GM10266 (cell line): ENCODE data around the gene UGT1A8.

Experiments used
- DNase-seq: peaks from one replicate; pipeline ENCODE4 v3.0.0; 2012; ENCODE audit errors: extremely low spot score
- CTCF ChIP-seq: IDR thresholded peaks from 2 replicates; pipeline ENCODE4 v1.5.1; 2012; ENCODE audit warnings: mild to moderate bottlenecking, low read depth; ENCODE audit not compliant: control insufficient read depth, insufficient read depth; ENCODE audit errors: missing control alignments

Gene UGT1A8

DNA sequence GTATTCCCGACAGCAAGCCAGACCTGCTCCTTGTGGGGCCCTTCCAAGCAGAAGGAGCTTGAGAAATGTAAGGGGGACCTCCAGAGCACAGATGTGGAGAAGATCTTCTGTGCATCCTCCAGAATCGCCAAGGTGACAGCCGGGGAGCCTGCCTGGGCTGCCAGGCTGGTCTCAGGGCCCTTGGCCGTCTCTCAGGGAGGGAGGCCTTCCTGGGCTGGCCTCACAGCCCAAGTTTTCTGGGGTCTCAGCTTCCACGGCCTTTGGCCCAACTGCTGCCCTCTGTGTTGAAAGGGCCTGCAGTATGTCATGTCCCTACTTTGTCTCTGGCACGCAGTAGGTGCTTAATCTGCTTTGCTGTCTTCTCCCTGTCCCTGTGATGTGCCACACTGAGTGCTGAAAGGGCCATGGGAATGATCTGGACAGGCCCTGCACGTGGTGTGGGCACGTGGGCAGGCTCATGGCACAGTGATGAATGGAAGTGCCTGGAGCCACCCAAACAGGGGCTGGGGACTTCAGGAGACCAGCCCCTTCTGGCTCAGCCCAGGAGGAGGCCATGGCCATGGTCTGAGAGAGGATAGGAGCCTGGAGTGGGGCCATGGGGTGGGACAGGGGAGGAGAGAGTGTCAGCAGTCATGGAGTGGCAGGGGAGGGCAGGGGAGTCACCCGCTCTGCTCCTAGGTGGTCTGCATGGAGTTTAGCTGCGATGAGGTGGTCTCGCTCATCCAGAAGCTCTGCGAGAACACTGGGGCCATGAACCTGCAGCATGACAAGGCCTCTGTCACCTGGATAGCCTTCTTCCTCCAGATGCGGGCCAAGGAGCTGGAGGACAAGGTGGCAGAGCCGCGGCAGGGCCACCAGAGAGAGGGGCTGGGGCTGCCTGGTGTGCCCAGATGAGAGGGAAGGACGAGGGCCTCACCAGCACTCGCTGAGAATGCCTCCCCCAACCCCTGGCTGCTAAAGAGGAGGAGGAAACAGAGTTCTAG, 201.5 kb downstream of the UGT1A8 start:
- TF ChIP-seq CTCF = no peak
- no peak for DNase-seq

DNA sequence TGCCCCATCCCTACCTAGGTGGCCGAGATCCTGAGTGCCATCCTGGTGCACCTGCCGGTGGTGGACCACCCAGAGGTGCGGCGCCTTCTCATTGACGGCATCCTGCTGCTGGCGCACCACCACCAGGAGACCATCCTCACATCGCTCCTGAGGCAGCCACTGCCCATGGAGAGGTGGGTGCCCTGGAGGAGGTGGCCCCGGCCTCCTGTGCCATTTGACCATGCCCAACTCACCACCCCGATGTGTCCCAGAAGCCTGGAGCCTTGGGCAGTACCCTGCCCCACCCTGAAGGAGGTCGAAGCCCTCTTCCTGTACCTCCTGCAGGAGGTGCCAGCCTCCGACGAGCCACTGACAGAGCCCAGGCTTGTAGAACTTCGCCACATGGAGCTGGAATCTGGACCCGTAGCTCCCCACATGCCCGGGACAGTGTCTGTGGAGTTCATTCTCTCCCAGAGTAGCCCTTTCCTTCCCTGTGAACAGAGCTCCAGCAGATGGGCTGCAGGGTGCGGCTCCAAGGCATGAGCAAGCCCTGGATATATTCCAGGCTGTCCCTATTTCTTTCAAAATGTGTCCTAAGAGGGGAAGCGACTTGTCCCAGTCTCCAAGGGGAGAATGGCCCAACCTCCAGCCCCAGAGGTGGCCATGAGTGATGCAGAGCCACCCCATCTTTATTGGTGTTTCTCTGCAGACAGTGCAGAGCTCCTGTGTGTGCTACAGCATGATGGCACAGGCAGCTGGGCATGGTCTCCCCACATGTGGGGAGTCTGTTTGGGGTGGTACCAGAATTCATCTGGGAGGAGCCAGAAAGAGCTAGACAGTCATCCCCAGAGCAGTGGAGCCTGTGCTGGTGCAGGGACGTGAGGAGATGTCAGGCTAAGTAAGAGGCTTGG, 202.7 kb downstream of the UGT1A8 start:
- TF ChIP-seq CTCF = no peak
- DNase-seq = no peak

DNA sequence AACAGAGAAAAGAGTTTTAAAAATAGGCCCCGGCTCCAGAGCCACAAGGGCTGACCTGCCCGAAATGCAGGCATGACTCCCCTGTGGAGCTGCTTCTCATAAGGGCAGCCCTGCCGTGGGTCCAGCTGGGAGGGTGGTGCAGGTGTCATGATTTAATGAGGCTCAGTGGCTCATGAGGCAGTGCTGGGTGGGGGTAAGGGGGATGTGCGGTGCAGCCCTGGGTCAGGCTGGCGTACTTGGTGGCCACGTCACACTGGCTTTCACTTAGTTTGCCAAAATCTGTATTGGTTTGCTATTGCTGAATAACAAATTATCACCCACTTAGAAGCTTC, 203.3 kb downstream of the UGT1A8 start:
- no peak for TF ChIP-seq CTCF

GRCh38 chr2:233821196-233821595, 203.8 kb downstream of the UGT1A8 start:
- no peak for TF ChIP-seq CTCF
- DNase-seq = no peak

More for the DNA sequence above, 203.3 kb downstream of the UGT1A8 start:
- DNase-seq = no peak

GRCh38 chr2:233821709-233822100, 204.3 kb downstream of the UGT1A8 start:
- TF ChIP-seq CTCF = no peak
- DNase-seq = no peak

- no peak for DNase-seq
- no peak for TF ChIP-seq CTCF
Measured at GRCh38 chr2:233822101-233822771, 204.8 kb downstream of the UGT1A8 start.
